Cardiac septum (tissue), 1 donor: Measurements from ENCODE around the gene SPATA3. TPM values are rescaled to one million over a fixed set of nuclear protein-coding genes. Genes with fewer than 3 reads are reported as not detected.

Experiments
- total RNA-seq: library from RNA; stranded (reverse); fragmentation: NEBNext Ultra II Directional; extraction: Animal tissue kit (Norgen Biotek cat#: 25700); gene quantifications from one replicate; pipeline ENCODE4 v1.2.1, GENCODE V29; 2021
- donor health status: DM: no; HTN: no; CAD: no.

The SPATA3 gene
- total RNA-seq, 1 donor from 2014 or later, result not detected

Other genes with a start within 250 kb of the SPATA3 start
- gene ITM2C, start 131.2 kb upstream of the SPATA3 start, total RNA-seq, result 18.4 TPM
- gene GPR55, start 70.9 kb upstream of the SPATA3 start, total RNA-seq, result not detected
- gene C2orf72, start 41.4 kb downstream of the SPATA3 start, total RNA-seq, result 0.08 TPM
- 87.0 TPM for gene PSMD1, start 60.7 kb downstream of the SPATA3 start, total RNA-seq
- gene HTR2B, start 128.9 kb downstream of the SPATA3 start, total RNA-seq, result 2.9 TPM
- 3.9 TPM for gene ARMC9, start 202.5 kb downstream of the SPATA3 start, total RNA-seq